Limb (tissue), 2 donors: ENCODE results near the gene NCF2.
A peak's percentile ranks its signal among the peaks of the same experiment; 100 is the strongest.

Source experiments
- DNase-seq, 2 donors: peaks; one replicate each; pipeline ENCODE4 v3.0.0-alpha.2; 2016; ENCODE audit errors: extremely low spot score in 2 of 2

NCF2 gene

DNA sequence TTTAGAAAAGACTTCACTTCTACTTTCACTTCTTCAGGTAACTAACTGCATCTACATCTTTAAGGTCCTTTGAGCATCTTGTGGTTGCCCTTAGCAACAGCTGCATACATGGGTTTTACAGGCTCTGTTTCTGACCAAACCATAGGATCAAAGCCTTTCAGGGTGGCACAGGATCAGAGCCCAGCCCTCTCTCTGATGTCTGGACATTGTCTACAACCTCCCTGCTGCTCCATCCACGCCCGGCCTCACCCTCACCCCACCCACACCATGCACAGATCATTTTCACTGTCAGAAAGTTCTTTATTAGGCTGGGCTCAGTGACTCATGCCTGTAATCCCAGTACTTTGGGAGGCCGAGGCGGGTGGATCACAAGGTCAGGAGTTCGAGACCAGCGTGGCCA is 5.2 kb downstream of the NCF2 start:
- no peak for DNase-seq

DNA sequence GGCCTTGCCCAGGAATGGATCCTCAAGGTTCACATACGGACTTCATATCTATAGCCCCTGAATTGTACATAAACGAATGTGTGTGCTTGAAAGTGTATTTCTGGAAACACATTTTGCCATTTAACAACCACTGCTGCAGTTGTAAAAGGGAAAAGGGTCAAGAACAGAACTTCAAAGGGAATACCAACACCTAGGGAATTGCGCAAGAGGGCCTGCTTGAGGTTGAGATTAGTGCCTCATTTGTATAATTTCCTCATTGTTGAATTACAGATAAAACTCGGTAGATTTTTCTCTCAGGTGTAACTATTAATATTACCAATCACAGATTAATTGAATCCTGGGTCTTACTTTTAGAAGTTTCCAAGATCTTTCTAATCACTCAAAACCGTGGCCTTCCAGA is 6.1 kb downstream of the NCF2 start:
- no peak for DNase-seq

DNA sequence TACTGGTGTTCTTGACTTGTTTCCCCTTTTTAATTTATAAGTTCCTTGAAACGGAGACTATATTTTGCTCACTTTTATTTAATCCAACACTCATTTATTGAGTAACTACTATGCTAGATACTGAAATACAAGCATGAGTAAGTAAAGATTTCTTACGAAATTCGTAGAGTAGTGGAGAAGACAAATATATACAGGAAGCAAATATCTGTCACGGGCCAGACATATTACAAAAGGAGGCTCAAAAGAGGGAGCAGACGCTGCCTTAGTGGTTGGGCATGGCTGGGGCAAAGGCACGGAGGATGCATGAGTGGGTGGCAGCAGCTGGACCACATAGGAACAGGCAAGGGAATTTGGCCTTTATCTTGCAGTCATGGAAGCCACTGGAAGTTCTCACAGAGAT is 6.8 kb downstream of the NCF2 start:
- no peak for DNase-seq

DNA sequence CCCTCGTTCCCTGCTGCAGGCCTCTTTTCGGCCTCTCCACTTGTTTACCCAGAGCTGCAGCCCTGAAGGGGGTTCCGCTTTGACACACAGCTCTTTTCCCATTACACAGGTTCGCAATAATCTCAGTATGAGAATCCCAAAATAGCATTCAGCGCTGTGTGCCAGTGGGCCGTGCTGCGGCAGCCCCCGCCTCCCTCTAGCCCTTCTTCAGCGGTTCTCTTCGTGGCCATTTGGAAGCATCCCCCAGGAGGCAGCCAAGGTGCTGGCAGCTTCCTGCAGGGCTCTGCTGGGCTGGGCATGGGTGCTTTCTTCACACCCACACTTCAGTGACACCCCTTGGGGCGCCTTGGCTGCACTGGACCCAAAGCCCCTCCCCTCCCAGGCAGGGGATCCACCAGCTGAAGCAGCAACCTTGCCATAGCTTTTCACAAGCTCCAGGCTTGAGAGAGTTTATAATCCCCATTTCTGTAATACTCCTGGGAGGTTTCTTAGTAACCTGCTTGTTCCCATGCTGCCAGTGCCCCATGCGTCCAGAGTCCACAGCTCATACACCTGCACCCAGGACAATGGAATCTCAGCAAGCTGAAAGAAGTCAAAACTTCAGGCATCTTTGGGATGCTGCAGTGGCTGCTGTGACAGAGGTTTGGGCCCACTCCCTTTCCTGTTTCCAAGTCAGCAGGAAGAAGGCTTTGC is 8.1 kb downstream of the NCF2 start:
- no peak for DNase-seq

DNA sequence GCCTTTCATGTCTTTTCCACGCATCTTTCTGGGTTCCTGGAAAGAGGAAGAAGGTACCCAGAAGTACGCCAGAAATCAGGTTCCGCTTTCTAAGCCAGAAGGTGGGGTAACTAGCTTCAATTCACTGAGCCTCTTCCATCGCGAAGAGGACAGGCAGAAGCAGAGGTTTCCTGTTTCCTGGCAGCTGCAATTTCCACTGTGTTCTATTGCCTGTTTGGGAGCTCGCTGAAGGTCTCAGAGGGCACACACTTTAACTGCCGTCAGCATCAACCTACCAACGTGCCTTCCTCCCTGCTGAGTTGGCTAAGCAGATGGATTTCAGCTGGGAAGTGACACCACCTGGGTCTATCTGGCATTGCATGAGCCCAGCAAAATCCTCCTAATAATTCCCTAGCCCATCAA is 10.0 kb downstream of the NCF2 start:
- peak in 1 of 2 donors; percentile 49 for DNase-seq

DNA sequence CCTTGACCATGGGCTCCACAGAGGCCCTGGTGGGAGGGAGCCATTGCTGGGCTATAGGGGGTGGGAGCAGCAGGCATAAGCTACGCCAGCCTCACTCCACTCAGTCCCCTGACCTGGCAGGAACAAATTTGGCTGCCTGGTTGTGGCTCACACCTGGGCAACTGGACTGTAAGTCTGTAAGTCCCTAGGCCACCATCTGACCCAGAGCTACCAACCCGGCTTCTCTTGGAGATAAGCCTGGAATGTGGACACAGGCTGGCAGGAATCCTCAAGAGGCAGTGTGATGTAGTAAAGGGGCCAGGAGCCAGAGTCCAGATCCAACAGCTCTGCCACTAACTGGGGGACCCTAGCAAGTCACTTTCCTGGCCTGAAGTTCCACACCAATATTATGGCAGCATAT is 11.4 kb downstream of the NCF2 start:
- no peak for DNase-seq

DNA sequence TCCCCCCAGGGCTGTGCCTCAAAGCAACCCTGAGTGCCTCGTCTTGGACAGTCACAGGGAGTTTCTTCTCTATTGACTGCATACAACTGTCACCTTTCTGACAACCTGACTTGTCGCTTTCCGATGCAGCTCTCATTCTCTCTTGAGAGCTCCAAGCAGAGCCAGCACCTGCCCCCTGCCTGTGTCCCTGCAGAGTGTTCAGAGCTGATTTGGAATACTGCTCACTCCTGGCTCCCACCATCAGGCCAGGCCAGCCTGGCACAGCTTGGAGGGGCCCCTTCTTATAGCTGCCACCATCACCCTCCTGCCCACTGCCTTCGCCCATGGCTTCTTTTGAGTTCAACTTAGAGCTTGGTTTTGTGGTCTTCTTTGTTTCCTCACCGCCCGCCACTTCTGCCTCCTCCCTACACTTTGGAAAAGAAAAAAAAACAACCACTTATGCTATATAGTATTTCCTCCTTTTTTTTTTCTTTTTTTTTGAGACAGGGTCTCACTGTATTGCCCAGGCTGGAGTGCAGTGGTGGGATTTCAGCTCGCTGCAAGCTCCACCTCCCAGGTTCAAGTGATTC is 12.3 kb downstream of the NCF2 start:
- no peak for DNase-seq

DNA sequence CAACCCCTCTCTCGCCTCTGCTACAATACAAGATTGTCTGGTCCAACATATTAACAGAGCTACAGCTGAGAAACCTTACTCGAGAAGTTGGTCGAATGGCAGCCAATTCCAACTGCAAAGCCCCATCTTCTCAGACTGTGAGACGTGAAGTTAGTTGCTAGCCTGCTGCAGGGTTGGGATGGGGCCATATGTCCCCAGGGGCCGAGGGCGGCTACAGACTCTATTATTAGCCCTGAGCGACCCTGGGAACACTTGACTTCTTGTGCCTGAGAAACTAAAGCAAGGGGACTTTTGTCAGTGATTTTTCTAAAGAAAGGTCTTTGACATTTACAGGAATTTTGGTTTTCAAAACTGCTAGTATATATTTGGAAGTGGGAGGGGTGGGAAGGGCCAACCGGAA is 13.7 kb downstream of the NCF2 start:
- no peak for DNase-seq

DNA sequence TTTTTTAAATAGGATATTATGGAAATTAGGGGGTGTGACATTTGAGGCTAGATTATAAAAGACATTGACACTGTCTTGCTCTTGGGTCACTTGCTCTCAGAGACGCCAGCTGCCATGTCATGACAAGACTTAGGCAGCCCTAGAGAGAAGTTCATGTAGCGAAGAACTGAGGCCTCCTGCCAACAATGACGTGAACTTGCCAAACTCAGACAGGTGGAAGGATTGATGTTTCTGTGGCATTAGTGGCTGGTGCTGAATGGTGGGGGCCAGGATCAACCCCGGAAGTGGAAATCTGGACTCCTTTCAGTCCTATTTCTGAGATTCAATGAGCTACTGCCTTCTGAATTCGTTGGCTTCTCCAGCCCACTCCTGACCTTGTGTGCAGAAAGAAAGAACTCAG is 14.7 kb downstream of the NCF2 start:
- no peak for DNase-seq

DNA sequence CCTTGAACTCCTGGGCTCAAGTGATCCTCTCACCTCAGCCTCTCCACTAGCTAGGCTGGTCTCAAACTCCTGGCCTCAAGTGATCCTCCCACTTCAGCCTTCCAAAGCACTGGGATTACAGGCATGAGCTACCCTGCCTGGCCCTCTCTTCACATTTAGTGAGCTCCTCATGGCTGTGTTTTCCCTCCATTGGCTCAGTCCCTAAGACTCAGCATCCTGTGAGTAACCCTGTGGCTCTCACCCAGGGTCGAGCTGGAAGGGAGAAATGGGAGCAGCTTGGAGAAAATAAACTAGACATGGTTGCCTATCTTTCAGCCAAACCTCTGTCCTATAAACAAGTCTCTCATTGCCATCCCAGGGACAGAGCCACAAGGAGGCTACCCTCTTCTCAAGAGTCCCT is 17.5 kb downstream of the NCF2 start:
- no peak for DNase-seq

DNA sequence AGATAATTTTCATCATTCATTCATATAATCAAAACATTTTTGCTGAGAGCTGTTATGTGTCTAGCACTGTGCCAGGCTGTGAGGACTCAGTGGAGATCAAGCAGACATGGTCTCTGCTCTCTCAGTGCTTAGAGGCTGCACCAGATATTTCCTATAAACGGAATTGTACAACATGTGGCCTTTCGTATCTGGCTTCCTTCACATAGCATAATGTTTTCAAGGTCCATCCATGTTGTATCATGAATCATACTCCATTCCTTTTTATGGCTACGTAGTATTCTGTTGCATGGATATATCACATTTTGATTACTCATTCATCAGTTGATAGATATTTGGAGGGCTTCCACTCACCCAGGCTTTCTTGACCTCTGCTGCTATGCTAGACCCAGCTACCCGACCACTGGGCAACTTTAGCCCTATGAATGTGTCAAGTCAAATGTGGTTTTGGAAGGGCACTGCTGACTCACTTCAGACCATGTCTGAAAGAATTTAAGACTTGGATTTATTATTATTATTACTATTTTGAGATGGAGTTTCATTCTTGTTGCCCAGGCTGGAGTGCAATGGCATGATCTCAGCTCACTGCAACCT is 18.5 kb downstream of the NCF2 start:
- no peak for DNase-seq

DNA sequence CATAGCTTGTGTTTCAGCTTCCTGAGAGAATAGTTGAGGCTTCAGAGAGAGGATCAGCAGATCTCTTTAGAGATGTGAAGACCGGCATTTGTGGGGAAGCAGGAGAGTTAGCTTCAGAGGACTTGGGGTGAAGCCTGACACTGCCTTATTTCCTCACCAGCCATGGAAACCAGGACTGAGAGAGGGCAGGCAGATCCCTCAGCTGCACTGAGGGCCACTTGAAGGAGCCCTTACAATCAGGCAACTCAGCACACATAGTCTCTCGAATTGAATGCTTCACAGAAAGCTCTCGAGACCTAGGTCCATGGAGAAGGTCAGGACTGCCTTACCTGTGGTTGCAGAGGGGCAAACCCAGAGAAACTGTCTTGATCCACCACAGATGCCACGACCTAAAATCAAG is 19.8 kb downstream of the NCF2 start:
- no peak for DNase-seq

DNA sequence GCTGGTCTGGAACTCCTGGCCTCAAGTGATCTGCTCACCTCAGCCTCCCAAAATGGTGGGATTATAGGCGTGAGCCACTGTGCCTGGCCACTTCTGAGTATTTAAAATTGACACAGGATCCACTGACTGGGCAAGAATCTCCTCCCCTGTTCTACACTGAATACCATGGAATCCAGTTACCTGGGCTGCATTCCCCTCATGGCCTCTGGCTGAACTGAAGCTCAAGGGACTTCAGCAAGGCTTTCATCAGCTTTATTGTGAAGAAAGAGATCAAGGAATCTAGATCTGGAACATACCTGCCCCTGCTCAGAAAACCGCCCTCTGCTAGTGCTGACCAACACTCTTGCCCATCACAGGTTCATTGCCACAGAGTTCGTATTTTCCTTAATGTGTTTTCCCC is 20.5 kb downstream of the NCF2 start:
- DNase-seq: no peak

DNA sequence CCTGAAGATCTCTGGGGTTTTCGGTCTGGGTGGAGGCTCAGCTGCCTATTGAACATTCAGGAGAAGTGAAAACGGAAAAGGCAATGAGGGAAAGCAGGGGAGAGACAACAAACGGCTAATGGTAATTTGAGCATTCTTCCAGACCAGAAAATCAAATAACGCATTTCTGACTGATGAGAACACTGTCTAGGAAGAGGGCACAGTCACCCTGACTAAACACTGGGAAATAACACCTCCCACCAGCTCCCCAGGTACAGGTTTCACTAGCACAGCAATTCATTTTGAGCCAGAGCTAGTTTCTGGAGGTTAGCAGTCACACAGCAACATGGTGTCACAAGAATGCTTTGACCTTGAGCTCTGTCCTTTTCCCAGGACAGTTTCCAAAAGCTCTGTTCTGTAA is 21.1 kb downstream of the NCF2 start:
- no peak for DNase-seq

DNA sequence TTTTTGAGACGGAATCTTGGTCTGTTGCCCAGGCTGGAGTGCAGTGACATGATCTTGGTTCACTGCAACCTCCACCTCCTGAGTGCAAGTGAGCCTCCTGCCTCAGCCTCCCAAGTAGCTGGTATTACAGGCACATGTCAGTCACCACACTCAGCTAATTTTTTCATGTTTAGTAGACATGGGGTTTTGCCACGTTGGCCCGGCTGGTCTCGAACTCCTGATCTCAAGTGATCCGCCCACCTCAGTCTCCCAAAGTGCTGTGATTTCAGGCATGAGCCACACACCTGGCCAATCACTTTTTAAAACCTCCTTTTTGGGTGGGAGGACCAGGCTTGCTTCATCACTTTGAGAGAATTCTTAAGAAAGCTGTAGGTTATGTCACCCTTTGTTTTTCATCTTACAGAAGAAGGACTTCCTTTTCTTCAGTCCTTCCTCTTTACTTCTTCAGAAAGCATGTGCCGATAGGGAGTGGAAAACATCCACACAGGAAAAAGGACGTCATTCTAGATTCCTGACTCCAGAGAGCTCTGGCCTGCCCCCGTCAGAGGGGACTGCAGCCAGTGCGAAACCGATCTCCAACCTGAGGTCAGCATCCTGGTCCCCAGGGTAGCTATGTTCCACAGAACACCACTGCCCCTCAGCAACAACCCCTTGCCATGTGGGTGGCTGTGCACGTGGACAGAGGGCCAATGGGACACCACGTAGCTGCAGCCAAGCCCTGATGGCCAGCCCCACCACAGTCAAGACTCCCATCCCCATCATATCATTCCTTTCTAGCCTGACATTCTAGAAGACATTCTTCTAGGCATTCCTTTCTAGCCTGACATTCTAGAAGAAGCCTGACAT is 21.9 kb downstream of the NCF2 start:
- no peak for DNase-seq

DNA sequence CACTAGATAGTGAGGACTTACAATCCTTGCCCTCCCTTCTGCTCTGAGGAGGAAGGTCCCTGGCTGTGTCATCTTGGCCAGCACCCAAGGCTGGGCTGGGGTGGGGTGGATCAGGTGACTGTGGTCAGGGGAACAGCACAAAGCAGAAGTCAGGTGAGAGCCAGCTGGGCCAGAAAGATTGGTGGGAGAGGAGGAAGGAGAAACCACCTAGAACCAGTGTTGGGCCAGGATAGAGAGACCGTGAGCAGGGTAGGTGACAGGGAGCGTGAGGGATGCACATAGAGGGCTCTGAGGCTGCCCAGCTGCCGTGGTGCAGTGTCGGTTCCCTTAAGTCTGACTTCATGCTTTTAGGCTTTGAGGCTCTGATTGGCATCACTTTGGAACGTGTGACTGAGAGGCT is 22.7 kb downstream of the NCF2 start:
- no peak for DNase-seq

DNA sequence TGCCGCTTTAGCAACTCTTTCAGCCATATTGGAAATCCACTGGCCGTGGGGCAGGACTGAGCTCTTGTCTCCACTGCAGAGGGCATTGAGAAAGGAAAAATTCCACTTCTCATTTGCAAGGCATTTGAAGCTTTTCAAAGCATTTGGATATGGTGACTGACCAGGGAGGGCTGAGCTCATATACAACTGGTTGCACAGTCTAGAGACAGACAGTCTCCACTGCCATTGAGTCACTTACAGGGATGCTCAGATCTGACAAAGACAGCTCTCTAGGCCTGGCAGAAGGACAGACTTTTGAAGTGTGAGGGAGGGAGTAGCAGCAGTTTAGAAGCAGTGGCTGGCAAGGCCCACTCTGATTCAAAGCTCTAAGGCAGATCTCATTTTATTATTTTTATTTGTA is 24.2 kb downstream of the NCF2 start:
- DNase-seq: no peak

DNA sequence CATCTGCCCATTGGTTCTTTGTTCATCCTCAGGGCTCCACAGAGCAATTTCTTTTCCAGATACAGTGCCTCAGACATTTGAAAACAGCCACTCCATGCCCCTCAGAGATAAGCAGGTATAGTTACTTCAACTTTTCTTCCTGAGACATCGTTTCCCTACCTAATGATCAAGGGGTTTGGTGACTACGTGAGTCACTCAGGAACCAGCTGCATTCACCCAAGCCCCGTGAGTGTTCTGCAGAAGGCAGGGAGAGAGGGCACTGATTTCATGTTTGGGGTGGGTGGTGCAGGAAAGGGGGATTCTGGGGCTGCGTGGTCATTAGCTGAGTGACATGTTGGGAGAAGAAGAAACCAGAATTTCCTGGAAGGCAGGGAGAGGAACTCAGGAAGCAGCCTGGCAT is 25.0 kb downstream of the NCF2 start:
- DNase-seq: no peak

DNA sequence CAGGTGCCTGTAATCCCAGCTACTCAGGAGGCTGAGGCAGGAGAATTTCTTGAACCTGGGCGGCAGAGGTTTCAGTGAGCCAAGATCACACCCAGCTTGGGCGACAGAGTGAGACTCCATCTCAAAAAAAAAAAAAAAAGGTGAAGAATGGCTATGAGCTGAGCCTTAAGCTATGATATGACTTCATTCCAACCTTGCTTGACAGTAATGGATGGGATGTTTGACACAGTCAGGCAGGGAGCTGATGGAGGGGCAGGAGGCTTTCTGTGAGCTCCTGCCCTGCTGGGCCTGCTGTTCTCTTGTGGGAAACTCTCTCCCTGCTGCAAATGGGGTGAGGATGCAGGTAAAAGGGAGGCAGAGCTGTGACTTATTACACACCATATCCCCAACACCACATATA is 27.6 kb downstream of the NCF2 start:
- DNase-seq: no peak

DNA sequence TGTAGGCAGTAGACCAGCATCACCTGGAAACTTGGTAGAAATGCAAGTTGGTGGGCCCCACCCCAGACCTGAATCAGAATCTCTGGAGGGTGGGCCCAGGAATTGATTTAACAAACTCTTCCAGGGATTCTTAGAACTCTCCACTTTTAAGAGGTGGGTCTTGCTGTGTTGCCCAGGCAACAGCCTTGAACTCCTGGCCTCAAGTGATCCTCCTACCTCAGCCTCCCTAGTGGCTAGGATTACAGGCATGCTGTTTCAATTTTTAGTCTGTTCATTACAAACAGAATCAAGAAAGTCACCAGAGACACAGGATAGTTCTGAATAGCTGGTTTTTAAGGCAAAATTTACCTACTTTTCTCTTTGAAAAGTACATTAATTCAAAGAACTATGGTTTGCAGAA is 31.2 kb downstream of the NCF2 start:
- no peak for DNase-seq

DNA sequence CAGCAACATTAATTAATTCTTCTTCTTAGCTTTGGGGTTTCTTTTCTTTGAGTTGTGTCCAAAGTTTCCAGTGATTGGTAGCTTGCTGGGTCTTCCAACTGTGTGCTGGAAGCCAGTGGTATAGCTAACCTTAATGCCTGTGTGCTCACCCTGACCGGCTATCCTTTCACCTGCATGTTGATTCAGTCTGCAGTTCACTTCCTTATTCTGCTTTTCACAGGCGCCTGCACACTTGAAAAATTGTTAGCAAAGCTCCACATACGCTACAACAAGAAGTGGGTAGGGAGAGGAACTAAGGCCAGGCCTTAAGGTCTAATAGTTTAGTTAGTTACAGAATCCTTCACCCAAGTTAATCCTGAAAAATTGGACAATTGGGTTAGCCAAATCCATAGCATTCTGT is 35.7 kb downstream of the NCF2 start:
- no peak for DNase-seq

DNA sequence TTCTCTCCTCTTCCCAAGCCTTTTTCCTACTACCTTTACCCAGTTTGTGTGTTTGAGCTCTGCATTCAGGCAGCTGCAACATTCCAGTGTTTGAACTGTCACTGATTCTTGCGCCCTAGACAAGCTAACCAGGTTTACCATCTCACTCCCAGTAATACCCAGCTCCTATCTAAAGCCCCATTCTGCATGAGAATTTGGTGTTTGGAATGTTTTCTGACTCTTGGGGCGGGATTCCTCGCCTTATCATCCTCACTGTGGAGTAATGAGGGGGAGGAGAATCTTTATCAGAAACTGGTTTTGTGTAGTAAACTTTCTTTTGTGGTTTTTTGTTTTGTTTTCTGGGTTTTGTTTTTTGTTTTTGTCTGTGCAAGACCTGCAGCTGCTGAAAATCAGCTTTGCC is 36.5 kb downstream of the NCF2 start:
- DNase-seq: no peak

DNA sequence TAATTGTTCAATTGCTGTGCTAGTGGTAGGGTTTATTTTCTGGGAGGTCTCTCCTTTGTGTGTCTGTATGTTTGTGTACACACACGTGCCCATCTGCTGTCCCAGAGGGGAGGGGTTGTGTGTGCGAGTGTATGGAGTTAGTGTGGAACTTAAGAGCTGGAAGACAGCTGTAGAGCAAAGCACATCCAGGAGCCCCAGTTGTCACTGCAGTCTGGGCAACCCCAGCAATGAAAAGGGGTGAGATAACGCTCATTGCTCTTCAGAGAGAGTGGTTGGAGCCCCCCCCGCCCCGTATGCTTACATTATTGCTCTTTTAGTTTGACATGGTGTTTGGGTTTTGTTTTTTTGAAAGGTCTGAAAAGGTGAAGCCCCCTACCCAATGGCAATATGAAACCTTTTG is 36.9 kb downstream of the NCF2 start:
- no peak for DNase-seq
